ENCODE data around the gene HMGXB3. TPM values are rescaled to one million over a fixed set of nuclear protein-coding genes. Genes with fewer than 3 reads are reported as not detected.

Gene HMGXB3
- total and polyA plus RNA-seq, 2 experiments from 2014 or later = 16.7 to 51.0 TPM

- Histone ChIP-seq H3K9me3 (ENCODE audit: low read depth) (no peaks in the 10 kb centered on the region), H3K27me3 (no peaks in the 10 kb centered on the region), H3K4me3 (no peak overlapping the region), H3K36me3 (peaks cover 47% of the 10 kb centered on the region), H3K4me1 (ENCODE audit: low read depth) (peaks cover 18% of the 10 kb centered on the region), H3K27ac (no peak overlapping the region)
- DNase-seq (ENCODE audit: low read depth in 1 of 2, low spot score in 1 of 2) = peak in 1 of 2 donors; percentile 81
- TF ChIP-seq, protein P1, sequence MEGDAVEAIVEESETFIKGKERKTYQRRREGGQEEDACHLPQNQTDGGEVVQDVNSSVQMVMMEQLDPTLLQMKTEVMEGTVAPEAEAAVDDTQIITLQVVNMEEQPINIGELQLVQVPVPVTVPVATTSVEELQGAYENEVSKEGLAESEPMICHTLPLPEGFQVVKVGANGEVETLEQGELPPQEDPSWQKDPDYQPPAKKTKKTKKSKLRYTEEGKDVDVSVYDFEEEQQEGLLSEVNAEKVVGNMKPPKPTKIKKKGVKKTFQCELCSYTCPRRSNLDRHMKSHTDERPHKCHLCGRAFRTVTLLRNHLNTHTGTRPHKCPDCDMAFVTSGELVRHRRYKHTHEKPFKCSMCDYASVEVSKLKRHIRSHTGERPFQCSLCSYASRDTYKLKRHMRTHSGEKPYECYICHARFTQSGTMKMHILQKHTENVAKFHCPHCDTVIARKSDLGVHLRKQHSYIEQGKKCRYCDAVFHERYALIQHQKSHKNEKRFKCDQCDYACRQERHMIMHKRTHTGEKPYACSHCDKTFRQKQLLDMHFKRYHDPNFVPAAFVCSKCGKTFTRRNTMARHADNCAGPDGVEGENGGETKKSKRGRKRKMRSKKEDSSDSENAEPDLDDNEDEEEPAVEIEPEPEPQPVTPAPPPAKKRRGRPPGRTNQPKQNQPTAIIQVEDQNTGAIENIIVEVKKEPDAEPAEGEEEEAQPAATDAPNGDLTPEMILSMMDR (IDR thresholded peaks at IDR 0.05; ENCODE audit: low read depth, low read length) = no peak
Observed at GRCh38 chr5:150034662-150035061, 34.1 kb downstream of the HMGXB3 start.

DNA sequence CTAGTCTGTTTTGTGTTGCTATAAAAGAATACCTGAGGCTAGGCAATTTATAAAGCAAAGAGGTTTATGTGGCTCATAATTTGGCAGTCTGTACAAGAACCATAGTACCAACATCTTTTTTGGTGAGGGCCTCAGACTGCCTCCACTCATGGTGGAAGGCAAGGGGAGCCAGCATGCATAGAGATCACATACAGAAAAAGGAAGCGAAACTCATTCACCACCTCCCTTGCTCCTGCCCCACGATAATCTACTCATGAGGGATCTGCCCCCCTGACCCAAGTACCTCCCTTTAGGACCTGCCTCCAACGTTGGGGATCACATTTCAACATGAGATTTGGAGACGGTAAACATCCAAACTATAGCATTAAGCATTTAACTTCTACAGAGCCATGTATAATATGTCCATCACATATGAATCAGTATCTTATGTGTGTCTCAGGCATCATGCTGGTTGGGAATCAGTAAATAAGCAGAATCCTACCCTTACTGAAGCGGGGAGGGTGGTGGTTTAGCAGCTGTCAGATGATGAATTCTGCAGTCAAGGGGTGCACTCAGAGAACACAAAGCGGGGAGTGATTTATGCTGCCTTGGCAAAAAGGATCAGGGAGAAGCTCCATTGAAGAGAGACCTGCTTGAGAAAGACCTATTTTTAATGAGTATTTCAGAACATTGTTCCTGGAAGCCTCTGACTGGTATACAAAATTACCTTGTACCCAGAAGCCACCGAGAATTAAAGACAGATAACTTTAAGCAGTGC lies 34.8 kb downstream of the HMGXB3 start:
- Histone ChIP-seq H3K27me3 (no peaks in the 10 kb centered on the region), H3K9me3 (ENCODE audit: low read depth) (no peaks in the 10 kb centered on the region), H3K27ac (no peak overlapping the region), H3K36me3 (peaks cover 43% of the 10 kb centered on the region), H3K4me3 (no peak overlapping the region), H3K4me1 (ENCODE audit: low read depth) (peaks cover 16% of the 10 kb centered on the region)
- no peak for DNase-seq (ENCODE audit: low read depth in 1 of 2, low spot score in 1 of 2)
- TF ChIP-seq, protein P1 (IDR thresholded peaks at IDR 0.05; ENCODE audit: low read depth, low read length) = no peak

DNA sequence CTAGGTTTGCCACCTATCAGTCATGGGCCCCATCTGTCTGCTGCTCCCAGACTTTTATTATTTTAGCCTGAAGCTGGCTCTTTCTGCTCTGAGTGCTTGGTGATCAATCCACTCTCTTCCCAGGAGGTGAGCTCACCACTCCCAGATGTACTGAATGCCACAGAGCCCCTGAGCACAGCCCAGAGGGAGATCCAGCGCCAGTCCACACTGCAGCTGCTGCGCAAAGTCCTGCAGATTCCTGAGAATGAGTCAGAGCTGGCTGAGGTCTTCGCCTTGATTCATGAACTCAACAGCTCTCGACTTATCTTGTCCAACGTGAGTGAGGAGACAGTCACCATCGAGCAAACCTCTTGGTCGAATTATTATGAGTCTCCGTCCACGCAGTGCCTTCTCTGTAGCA lies 36.0 kb downstream of the HMGXB3 start:
- H3K27ac ChIP-seq = no peak overlapping the region
- DNase-seq (ENCODE audit: low read depth in 1 of 2, low spot score in 1 of 2) = peak in 1 of 2 donors; percentile 93

GRCh38 chr5:150038547-150038946 lies 38.0 kb downstream of the HMGXB3 start:
- Histone ChIP-seq H3K36me3 (peaks cover 44% of the 10 kb centered on the region), H3K9me3 (ENCODE audit: low read depth) (no peaks in the 10 kb centered on the region), H3K27me3 (no peaks in the 10 kb centered on the region), H3K4me3 (no peak overlapping the region), H3K4me1 (ENCODE audit: low read depth) (peaks cover 22% of the 10 kb centered on the region), H3K27ac (no peak overlapping the region)
- DNase-seq (ENCODE audit: low read depth in 1 of 2, low spot score in 1 of 2) = no peak
- TF ChIP-seq, protein P1 (IDR thresholded peaks at IDR 0.05; ENCODE audit: low read depth, low read length) = no peak

More for the DNA sequence above, 36.0 kb downstream of the HMGXB3 start:
- H3K4me1 ChIP-seq (ENCODE audit: low read depth) = peaks cover 16% of the 10 kb centered on the region
- H3K27me3 ChIP-seq = no peaks in the 10 kb centered on the region
- no peaks in the 10 kb centered on the region for H3K9me3 ChIP-seq (ENCODE audit: low read depth)
- H3K36me3 ChIP-seq = peaks cover 50% of the 10 kb centered on the region
- TF ChIP-seq, protein P1 (IDR thresholded peaks at IDR 0.05; ENCODE audit: low read depth, low read length) = no peak
- H3K4me3 ChIP-seq = no peak overlapping the region

GRCh38 chr5:150042459-150042858 lies 41.9 kb downstream of the HMGXB3 start:
- Histone ChIP-seq H3K4me3 (no peak overlapping the region), H3K36me3 (peaks cover 33% of the 10 kb centered on the region), H3K4me1 (ENCODE audit: low read depth) (peaks cover 46% of the 10 kb centered on the region), H3K9me3 (ENCODE audit: low read depth) (no peaks in the 10 kb centered on the region), H3K27ac (peak overlapping the region; percentile 85), H3K27me3 (no peaks in the 10 kb centered on the region)
- DNase-seq (ENCODE audit: low read depth in 1 of 2, low spot score in 1 of 2) = peak in 1 of 2 donors; percentile 68
- TF ChIP-seq, protein P1 (IDR thresholded peaks at IDR 0.05; ENCODE audit: low read depth, low read length) = no peak
